ENCODE results near the gene IGFN1. TPM values are rescaled to one million over a fixed set of nuclear protein-coding genes. Genes with fewer than 3 reads are reported as not detected.

IGFN1 gene
- total and polyA plus RNA-seq, 9 of the 15 experiments (the other 6 are each of a cell fraction or from before 2014, with no cell fraction given), result 0.04 TPM; not detected in 8

GRCh38 chr1:201154389-201155165 is 36.0 kb upstream of the IGFN1 start, which contains the start of gene TMEM9 (continued):
- TF ChIP-seq AFF4 (CRISPR knock-in tag; IDR thresholded peaks at IDR 0.05) (no peak), NFE2 (IDR thresholded peaks at IDR 0.05; ENCODE audit: low read depth) (no peak), KAT2B (IDR thresholded peaks at IDR 0.05; ENCODE audit: low read depth, low read length) (no peak), ID3 (CRISPR knock-in tag; IDR thresholded peaks at IDR 0.05) (no peak), ID3 (tag; IDR thresholded peaks at IDR 0.05) (peak; percentile 79; the same call in 1 of the 2 replicates), TEAD2 (tag; IDR thresholded peaks at IDR 0.05) (no peak), ZNF140 (CRISPR knock-in tag; IDR thresholded peaks at IDR 0.05) (no peak), ETS2 (tag; IDR thresholded peaks at IDR 0.05; ENCODE audit: borderline replicate concordance, poor library complexity, severe bottlenecking) (no peak), HDAC6 (IDR thresholded peaks at IDR 0.05; ENCODE audit: low read depth, low read length) (no peak), ZNF212 (CRISPR knock-in tag; IDR thresholded peaks at IDR 0.05) (no peak), FOXM1 (IDR thresholded peaks at IDR 0.05; ENCODE audit: low read depth) (peak; percentile 26; the same call in 1 of the 2 replicates), FOXM1 (CRISPR knock-in tag; IDR thresholded peaks at IDR 0.05; ENCODE audit: low read depth) (no peak), ZBTB34 (CRISPR knock-in tag; IDR thresholded peaks at IDR 0.05) (no peak), ZFPM2 (CRISPR knock-in tag; IDR thresholded peaks at IDR 0.05) (no peak), SRSF9 (IDR thresholded peaks at IDR 0.05; ENCODE audit: borderline replicate concordance, low read depth, low read length) (no peak), HINFP (tag; conservative IDR thresholded peaks at IDR 0.05; ENCODE audit: low read depth) (no peak), HOXB6 (CRISPR knock-in tag; IDR thresholded peaks at IDR 0.05; ENCODE audit: borderline replicate concordance) (no peak), SMARCE1 (IDR thresholded peaks at IDR 0.05) (no peak; the same call in none of the 2 replicates), RFX1 (IDR thresholded peaks at IDR 0.05) (peak; percentile 100), CREB1 (IDR thresholded peaks at IDR 0.05) (peak; percentile 49; the same call in 1 of the 2 replicates), CREB1 (CRISPR knock-in tag; IDR thresholded peaks at IDR 0.05) (no peak; the same call in 1 of the 2 replicates), CHD1 (IDR thresholded peaks at IDR 0.05; ENCODE audit: low read length) (no peak)

All from K562 (cell line).